Measurements from ENCODE around the gene AOPEP. TPM values are rescaled to one million over a fixed set of nuclear protein-coding genes. Genes with fewer than 3 reads are reported as not detected.

The AOPEP gene
- total and polyA plus RNA-seq, 2 of the 13 experiments (the other 11 are each of a cell fraction or from before 2014, with no cell fraction given), result 22.2 to 41.6 TPM

GRCh38 chr9:95031711-95032461 lies 305.4 kb downstream of the AOPEP start (continued):
- TF ChIP-seq HNF4A (CRISPR knock-in tag; IDR thresholded peaks at IDR 0.05) (peak; percentile 77), ZBTB38 (CRISPR knock-in tag; IDR thresholded peaks at IDR 0.05) (no peak; the same call in 1 of the 2 replicates), ZNF556 (CRISPR knock-in tag; IDR thresholded peaks at IDR 0.05; ENCODE audit: borderline replicate concordance) (no peak), KLF11 (CRISPR knock-in tag; IDR thresholded peaks at IDR 0.05) (peak; percentile 17; the same call in 1 of the 2 replicates), GABPB1 (CRISPR knock-in tag; IDR thresholded peaks at IDR 0.05) (0 out of 2 replicates have a peak, but pooled peaks have one; percentile 27), RBFOX2 (IDR thresholded peaks at IDR 0.05; ENCODE audit: low read depth, low read length) (no peak), TOPORS (CRISPR knock-in tag; IDR thresholded peaks at IDR 0.05) (no peak), YY1 (IDR thresholded peaks at IDR 0.05; ENCODE audit: insufficient read depth, insufficient replicate concordance, low read depth, low read length) (no peak), ZSCAN21 (CRISPR knock-in tag; IDR thresholded peaks at IDR 0.05; ENCODE audit: borderline replicate concordance) (no peak), ARHGAP35 (CRISPR knock-in tag; IDR thresholded peaks at IDR 0.05; ENCODE audit: borderline replicate concordance) (no peak), HOXD1 (CRISPR knock-in tag; IDR thresholded peaks at IDR 0.05) (peak; percentile 41; the same call in 1 of the 2 replicates), ZNF644 (CRISPR knock-in tag; IDR thresholded peaks at IDR 0.05; ENCODE audit: low read depth) (no peak), NFIC (IDR thresholded peaks at IDR 0.05; ENCODE audit: low read length) (peak; percentile 70; the same call in 1 of the 2 replicates), KMT2B (CRISPR knock-in tag; IDR thresholded peaks at IDR 0.05) (no peak), KLF15 (CRISPR knock-in tag; IDR thresholded peaks at IDR 0.05; ENCODE audit: borderline replicate concordance) (no peak), ZFP36L1 (CRISPR knock-in tag; IDR thresholded peaks at IDR 0.05) (no peak), NCOA2 (CRISPR knock-in tag; IDR thresholded peaks at IDR 0.05) (peak; percentile 96), STAT5B (CRISPR knock-in tag; IDR thresholded peaks at IDR 0.05) (no peak), MTA1 (CRISPR knock-in tag; IDR thresholded peaks at IDR 0.05; ENCODE audit: borderline replicate concordance) (peak; percentile 72; the same call in 1 of the 2 replicates), KAT2B (IDR thresholded peaks at IDR 0.05; ENCODE audit: borderline replicate concordance, low read depth, low read length) (no peak), SMAD3 (CRISPR knock-in tag; IDR thresholded peaks at IDR 0.05) (no peak), NR2F6 (IDR thresholded peaks at IDR 0.05) (peak; percentile 73), NR2F6 (CRISPR knock-in tag; IDR thresholded peaks at IDR 0.05) (peak; percentile 26; the same call in 1 of the 2 replicates), MYC (CRISPR knock-in tag; IDR thresholded peaks at IDR 0.05; ENCODE audit: borderline replicate concordance) (peak; percentile 76), PRDM15 (CRISPR knock-in tag; IDR thresholded peaks at IDR 0.05) (no peak)
- TF ChIP-seq, protein P1, sequence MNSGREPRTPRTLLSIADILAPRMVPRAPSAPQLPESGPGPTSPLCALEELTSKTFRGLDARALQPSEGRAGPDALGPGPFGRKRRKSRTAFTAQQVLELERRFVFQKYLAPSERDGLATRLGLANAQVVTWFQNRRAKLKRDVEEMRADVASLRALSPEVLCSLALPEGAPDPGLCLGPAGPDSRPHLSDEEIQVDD (CRISPR knock-in tag; IDR thresholded peaks at IDR 0.05; ENCODE audit: borderline replicate concordance), result no peak
- TF ChIP-seq, protein P2, sequence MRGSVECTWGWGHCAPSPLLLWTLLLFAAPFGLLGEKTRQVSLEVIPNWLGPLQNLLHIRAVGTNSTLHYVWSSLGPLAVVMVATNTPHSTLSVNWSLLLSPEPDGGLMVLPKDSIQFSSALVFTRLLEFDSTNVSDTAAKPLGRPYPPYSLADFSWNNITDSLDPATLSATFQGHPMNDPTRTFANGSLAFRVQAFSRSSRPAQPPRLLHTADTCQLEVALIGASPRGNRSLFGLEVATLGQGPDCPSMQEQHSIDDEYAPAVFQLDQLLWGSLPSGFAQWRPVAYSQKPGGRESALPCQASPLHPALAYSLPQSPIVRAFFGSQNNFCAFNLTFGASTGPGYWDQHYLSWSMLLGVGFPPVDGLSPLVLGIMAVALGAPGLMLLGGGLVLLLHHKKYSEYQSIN (CRISPR knock-in tag; IDR thresholded peaks at IDR 0.05; ENCODE audit: borderline replicate concordance), result no peak
